SU-DHL-6 (cell line): ENCODE measurements around the gene PALLD.

ENCODE experiments used
- H2AFZ ChIP-seq: fragments of 200-600 bp; sonication (generic); 2 replicates; pipeline ENCODE4 v1.6.1; 2014; ENCODE audit warnings: low read depth, mild to moderate bottlenecking, moderate library complexity, mixed read lengths, antibody characterized with exemption, low read length; ENCODE audit not compliant: severe bottlenecking
- H3F3A ChIP-seq: fragments of 200-600 bp; shearing (Covaris generic); 2 replicates; pipeline ENCODE4 v1.6.0; 2016; ENCODE audit warnings: antibody characterized with exemption, mild to moderate bottlenecking; ENCODE audit not compliant: insufficient read depth
- H3K27ac ChIP-seq: fragments of 200-600 bp; sonication (generic); 2 replicates; pipeline ENCODE4 v1.5.1; 2016; ENCODE audit warnings: low read depth, mild to moderate bottlenecking, low read length, moderate library complexity, mixed read lengths
- H3K27me3 ChIP-seq: fragments of 200-600 bp; sonication (generic), shearing (Covaris generic); 2 replicates; pipeline ENCODE4 v1.6.0; 2014; ENCODE audit warnings: mild to moderate bottlenecking, low read length
- H3K36me3 ChIP-seq: fragments of 200-600 bp; sonication (generic); 2 replicates; pipeline ENCODE4 v1.6.1; 2014; ENCODE audit warnings: mild to moderate bottlenecking, low read length, mixed read lengths
- H3K4me2 ChIP-seq: fragments of 300-600, 200-600 bp; shearing (Covaris generic), sonication (generic); 2 replicates; pipeline ENCODE4 v1.6.0; 2014; ENCODE audit warnings: low read length, low read depth, mild to moderate bottlenecking; ENCODE audit not compliant: poor library complexity, severe bottlenecking
- H3K4me3 ChIP-seq: fragments of 200-600 bp; sonication (generic); 2 replicates; pipeline ENCODE4 v1.5.1; 2014; ENCODE audit warnings: antibody characterized with exemption, low read length, mild to moderate bottlenecking, mixed read lengths; ENCODE audit not compliant: insufficient read depth, poor library complexity, severe bottlenecking
- H3K79me2 ChIP-seq: fragments of 200-600 bp; sonication (generic); 2 replicates; pipeline ENCODE4 v1.6.1; 2014; ENCODE audit warnings: mild to moderate bottlenecking, low read length, moderate library complexity; ENCODE audit not compliant: insufficient read depth
- H3K9ac ChIP-seq: fragments of 200-600 bp; sonication (generic); 2 replicates; pipeline ENCODE4 v1.7.0; 2014; ENCODE audit warnings: mild to moderate bottlenecking, low read length
- H3K9me2 ChIP-seq: fragments of 200-600 bp; sonication (generic); replicated peaks from 2 replicates; pipeline ENCODE4 v1.6.1; 2014; ENCODE audit warnings: low read length; ENCODE audit not compliant: insufficient read depth
- H3K9me3 ChIP-seq: fragments of 200-600 bp; sonication (generic); 2 replicates; pipeline ENCODE4 v1.6.1; 2014; ENCODE audit warnings: low read length, mixed read lengths; ENCODE audit not compliant: insufficient read depth
- H4K20me1 ChIP-seq: fragments of 200-600 bp; sonication (generic); 2 replicates; pipeline ENCODE4 v1.6.1; 2014; ENCODE audit warnings: low read depth, mild to moderate bottlenecking, antibody characterized with exemption, low read length, moderate library complexity, mixed read lengths
- EZH2phosphoT487 ChIP-seq: fragments of 200-600 bp; sonication (generic), shearing (Covaris generic); conservative IDR thresholded peaks from 2 replicates; pipeline ENCODE4 v1.6.1; 2018; ENCODE audit warnings: mild to moderate bottlenecking, antibody characterized with exemption, low read length, moderate library complexity, mixed read lengths
- TF ChIP-seq, protein P1 (sequence below): fragments of 200-600 bp; sonication (generic); IDR thresholded peaks from one replicate; pipeline ENCODE4 v1.5.1; 2017; ENCODE audit warnings: antibody characterized with exemption, mild to moderate bottlenecking, low read length, moderate library complexity; ENCODE audit not compliant: insufficient read depth, poor library complexity, severe bottlenecking

The PALLD gene

DNA sequence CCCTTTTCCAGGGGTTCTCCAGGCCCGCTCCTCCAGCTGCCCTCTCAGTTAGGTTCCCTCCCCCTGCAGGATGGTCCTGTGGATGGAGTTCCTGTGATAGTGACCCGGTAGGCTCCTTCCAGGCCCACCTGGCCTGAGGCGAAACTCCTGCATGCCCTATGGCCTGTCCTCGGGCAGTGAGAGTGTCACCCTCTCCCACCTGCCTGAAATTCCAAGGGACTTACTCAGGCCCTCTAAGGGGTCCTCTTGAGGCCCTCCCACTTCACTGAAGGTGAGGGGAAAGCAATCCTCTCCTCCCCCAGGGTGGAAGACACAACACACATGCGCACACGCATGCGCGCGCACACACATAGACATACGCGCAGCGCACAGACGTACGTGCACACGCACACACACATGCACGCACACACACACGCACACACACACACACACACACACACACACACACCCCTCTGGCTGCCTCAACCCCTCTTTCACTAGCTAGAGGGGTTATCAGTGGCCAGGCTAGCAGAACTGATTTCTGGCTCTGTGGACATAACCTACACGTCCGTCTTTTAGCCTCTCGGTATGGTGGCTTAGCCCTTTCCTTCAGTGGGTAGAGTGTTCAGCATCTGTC is 297.3 kb downstream of the PALLD start:
- TF ChIP-seq, protein P1, sequence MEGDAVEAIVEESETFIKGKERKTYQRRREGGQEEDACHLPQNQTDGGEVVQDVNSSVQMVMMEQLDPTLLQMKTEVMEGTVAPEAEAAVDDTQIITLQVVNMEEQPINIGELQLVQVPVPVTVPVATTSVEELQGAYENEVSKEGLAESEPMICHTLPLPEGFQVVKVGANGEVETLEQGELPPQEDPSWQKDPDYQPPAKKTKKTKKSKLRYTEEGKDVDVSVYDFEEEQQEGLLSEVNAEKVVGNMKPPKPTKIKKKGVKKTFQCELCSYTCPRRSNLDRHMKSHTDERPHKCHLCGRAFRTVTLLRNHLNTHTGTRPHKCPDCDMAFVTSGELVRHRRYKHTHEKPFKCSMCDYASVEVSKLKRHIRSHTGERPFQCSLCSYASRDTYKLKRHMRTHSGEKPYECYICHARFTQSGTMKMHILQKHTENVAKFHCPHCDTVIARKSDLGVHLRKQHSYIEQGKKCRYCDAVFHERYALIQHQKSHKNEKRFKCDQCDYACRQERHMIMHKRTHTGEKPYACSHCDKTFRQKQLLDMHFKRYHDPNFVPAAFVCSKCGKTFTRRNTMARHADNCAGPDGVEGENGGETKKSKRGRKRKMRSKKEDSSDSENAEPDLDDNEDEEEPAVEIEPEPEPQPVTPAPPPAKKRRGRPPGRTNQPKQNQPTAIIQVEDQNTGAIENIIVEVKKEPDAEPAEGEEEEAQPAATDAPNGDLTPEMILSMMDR, result no peak
- no peak for TF ChIP-seq EZH2phosphoT487

DNA sequence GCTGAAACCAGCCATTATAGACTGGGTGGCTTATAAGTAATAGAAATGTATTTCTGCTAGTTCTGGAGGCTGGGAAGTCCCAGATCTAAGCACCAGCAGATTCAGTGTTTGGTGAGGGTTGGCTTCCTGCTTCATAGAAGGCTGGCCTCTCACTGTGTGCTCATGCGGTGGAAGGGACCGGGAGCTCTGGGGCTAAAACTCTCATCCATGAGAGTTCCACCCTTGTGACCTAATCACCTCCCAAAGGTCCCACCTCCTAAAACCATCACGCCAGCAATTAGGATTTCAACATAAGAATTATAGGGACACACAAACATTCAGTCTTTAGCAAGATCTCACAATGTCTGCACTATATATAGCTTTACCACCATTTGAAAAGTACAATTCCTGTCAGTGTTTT is 298.0 kb downstream of the PALLD start:
- H2AFZ ChIP-seq, result no peak overlapping the region
- H3K36me3 ChIP-seq, result no peaks in the 10 kb centered on the region
- no peaks in the 10 kb centered on the region for H3F3A ChIP-seq
- TF ChIP-seq, protein P1, result no peak
- no peak for TF ChIP-seq EZH2phosphoT487
- H3K27me3 ChIP-seq, result no peaks in the 10 kb centered on the region
- H3K9ac ChIP-seq, result no peak overlapping the region
- no peak overlapping the region for H3K27ac ChIP-seq
- no peak overlapping the region for H3K4me2 ChIP-seq
- H3K4me3 ChIP-seq, result no peak overlapping the region
- no peaks in the 10 kb centered on the region for H4K20me1 ChIP-seq
- H3K79me2 ChIP-seq, result no peaks in the 10 kb centered on the region
- H3K9me3 ChIP-seq, result no peaks in the 10 kb centered on the region
- no peaks in the 10 kb centered on the region for H3K9me2 ChIP-seq

More for the DNA sequence above, 297.3 kb downstream of the PALLD start:
- H3K36me3 ChIP-seq, result no peaks in the 10 kb centered on the region
- H3K9me2 ChIP-seq, result no peaks in the 10 kb centered on the region
- H3K4me3 ChIP-seq, result no peak overlapping the region
- H3K9ac ChIP-seq, result no peak overlapping the region
- no peaks in the 10 kb centered on the region for H4K20me1 ChIP-seq
- H3K27me3 ChIP-seq, result no peaks in the 10 kb centered on the region
- H3K9me3 ChIP-seq, result no peaks in the 10 kb centered on the region
- no peak overlapping the region for H2AFZ ChIP-seq
- no peaks in the 10 kb centered on the region for H3F3A ChIP-seq
- H3K27ac ChIP-seq, result no peak overlapping the region
- H3K4me2 ChIP-seq, result no peak overlapping the region
- no peaks in the 10 kb centered on the region for H3K79me2 ChIP-seq

DNA sequence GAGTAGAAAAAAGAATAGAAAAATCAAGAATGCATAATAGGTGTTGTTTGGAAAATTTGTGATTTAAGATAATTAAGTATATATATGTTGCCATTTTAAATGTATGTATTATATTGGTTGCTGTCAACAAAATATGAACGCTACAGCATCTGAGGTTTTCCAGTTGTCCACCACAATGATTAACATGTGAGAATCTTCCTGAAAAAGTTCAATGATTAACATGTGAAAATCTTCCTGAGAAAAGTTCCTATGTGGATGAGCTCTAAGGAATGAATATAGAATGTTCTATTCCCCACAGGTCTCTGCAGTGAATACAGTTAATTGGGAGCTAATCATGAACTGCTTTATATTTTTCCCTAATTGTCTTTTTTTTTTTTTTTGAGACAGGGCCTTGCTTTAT is 298.5 kb downstream of the PALLD start:
- no peak overlapping the region for H3K4me2 ChIP-seq
- no peaks in the 10 kb centered on the region for H3K27me3 ChIP-seq

More for the DNA sequence above, 298.5 kb downstream of the PALLD start:
- Histone ChIP-seq H4K20me1 (no peaks in the 10 kb centered on the region), H3F3A (no peaks in the 10 kb centered on the region), H3K4me3 (no peak overlapping the region), H3K9me2 (no peaks in the 10 kb centered on the region), H3K36me3 (no peaks in the 10 kb centered on the region), H2AFZ (no peak overlapping the region), H3K9me3 (no peaks in the 10 kb centered on the region), H3K9ac (no peak overlapping the region), H3K79me2 (no peaks in the 10 kb centered on the region), H3K27ac (no peak overlapping the region)
- TF ChIP-seq EZH2phosphoT487, result no peak
- TF ChIP-seq, protein P1, result no peak
